PC-9 (cell line): ENCODE data around the gene ADARB2.

Experiments used
- CTCF ChIP-seq: fragments of 200-600 bp; sonication (generic); conservative IDR thresholded peaks from 2 replicates; pipeline ENCODE4 v1.6.1; 2017; ENCODE audit warnings: mixed run types, antibody characterized with exemption, mild to moderate bottlenecking, moderate library complexity
- EZH2 ChIP-seq: fragments of 200-600 bp; sonication (generic); IDR thresholded peaks from 2 replicates; pipeline ENCODE4 v1.8.0; 2017; ENCODE audit warnings: antibody characterized with exemption, low read depth

DNA sequence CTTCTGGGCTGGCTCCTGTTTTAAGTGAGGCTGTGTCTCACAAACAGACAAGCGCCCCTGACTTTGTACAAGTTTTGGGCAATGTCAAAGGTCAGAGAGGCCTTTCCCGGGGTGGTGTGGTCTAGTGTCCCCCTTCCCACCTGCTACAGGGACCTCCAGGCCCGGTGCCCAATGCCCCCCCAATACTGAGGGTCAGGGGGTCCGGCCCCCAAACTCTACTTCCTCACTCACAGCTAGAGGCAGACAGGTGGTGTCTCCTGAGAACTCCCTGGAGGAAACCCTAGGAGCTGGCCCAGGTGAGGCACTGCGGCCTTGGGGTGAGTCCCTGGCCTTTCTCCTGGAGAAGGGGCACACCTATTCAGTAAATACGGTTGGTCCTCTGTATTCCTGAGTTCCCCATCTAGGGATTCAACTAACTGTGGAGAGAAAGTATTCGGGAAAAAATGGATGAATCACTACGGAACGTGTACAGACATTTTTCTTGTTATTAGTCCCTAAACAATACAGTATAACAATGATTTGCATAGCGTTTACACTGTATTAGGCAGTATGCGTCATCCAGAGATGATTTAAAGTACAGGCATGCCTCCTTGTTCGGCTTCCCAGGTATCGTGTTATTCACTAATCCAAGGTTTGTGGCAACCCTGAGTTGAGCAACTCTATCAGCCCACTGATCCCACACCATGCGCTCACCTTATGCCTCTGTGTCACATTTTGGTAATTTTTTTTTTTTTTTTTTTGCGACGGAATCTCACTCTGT, 373.0 kb downstream of the ADARB2 start:
- TF ChIP-seq CTCF: no peak
- no peak for TF ChIP-seq EZH2
